AG09319 (cell line): Measurements from ENCODE around the gene P2RX1.

ENCODE experiments used
- DNase-seq: peaks from one replicate; pipeline ENCODE4 v3.0.0-alpha.2; 2010; ENCODE audit warnings: low read depth; ENCODE audit errors: extremely low read depth
- CTCF ChIP-seq: IDR thresholded peaks from 2 replicates; pipeline ENCODE4 v1.5.1; 2011; ENCODE audit warnings: low read depth, mild to moderate bottlenecking, inconsistent platforms, low read length, moderate library complexity

The P2RX1 gene

GRCh38 chr17:3928406-3928805, 12.1 kb upstream of the P2RX1 start:
- no peak for DNase-seq
- TF ChIP-seq CTCF: no peak

GRCh38 chr17:3927628-3928340, 11.5 kb upstream of the P2RX1 start:
- no peak for TF ChIP-seq CTCF
- DNase-seq: no peak

GRCh38 chr17:3926860-3927627, 10.8 kb upstream of the P2RX1 start:
- DNase-seq: no peak
- no peak for TF ChIP-seq CTCF

GRCh38 chr17:3925684-3926485, 9.6 kb upstream of the P2RX1 start:
- no peak for TF ChIP-seq CTCF
- DNase-seq: no peak

- no peak for DNase-seq
- no peak for TF ChIP-seq CTCF
Observed at GRCh38 chr17:3924512-3925350, 8.5 kb upstream of the P2RX1 start.

- DNase-seq: no peak
- no peak for TF ChIP-seq CTCF
Observed at GRCh38 chr17:3923466-3924190, 7.4 kb upstream of the P2RX1 start.
